ENCODE data around the gene SORL1-AS1.

DNA sequence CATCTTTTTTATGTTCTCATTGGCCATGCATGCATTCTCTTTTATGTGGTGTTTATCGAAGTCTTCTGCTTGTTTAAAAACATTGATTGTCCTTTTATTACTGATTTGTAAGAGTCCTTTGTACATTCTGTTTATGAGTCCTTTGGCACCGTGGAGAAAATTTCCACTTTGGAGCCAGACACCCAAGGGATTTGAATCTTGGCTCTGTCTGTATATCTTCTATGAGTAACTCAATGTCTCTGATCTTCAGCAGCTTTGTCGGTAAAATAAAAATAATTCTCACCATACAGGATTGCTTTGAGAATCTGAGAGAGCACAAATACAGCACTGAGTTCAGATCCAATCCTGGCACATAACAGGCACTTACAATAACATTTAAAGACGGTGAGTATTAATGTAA, 13.4 kb downstream of the SORL1-AS1 start:
- no peak for TF ChIP-seq ZNF384 (IDR thresholded peaks at IDR 0.05)
- TF ChIP-seq, protein P1, sequence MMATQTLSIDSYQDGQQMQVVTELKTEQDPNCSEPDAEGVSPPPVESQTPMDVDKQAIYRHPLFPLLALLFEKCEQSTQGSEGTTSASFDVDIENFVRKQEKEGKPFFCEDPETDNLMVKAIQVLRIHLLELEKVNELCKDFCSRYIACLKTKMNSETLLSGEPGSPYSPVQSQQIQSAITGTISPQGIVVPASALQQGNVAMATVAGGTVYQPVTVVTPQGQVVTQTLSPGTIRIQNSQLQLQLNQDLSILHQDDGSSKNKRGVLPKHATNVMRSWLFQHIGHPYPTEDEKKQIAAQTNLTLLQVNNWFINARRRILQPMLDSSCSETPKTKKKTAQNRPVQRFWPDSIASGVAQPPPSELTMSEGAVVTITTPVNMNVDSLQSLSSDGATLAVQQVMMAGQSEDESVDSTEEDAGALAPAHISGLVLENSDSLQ (IDR thresholded peaks at IDR 0.05): no peak
- TF ChIP-seq ELF4 (IDR thresholded peaks at IDR 0.05): no peak
- no peak for TF ChIP-seq HDGF (IDR thresholded peaks at IDR 0.05; ENCODE audit: borderline replicate concordance)
- no peak for TF ChIP-seq SP1 (IDR thresholded peaks at IDR 0.05)
- TF ChIP-seq BHLHE40 (IDR thresholded peaks at IDR 0.05; ENCODE audit: borderline replicate concordance): no peak
- TF ChIP-seq CTBP1 (IDR thresholded peaks at IDR 0.05; ENCODE audit: borderline replicate concordance): no peak
- no peak for TF ChIP-seq SUZ12 (IDR thresholded peaks at IDR 0.05)
- TF ChIP-seq FOXM1 (IDR thresholded peaks at IDR 0.05; ENCODE audit: borderline replicate concordance): no peak
- no peak for TF ChIP-seq TARDBP (IDR thresholded peaks at IDR 0.05)
- no peak for TF ChIP-seq FOXA1 (IDR thresholded peaks at IDR 0.05)
- TF ChIP-seq NFRKB (IDR thresholded peaks at IDR 0.05): no peak
- TF ChIP-seq FOXK2 (IDR thresholded peaks at IDR 0.05): no peak
- TF ChIP-seq ARNT (IDR thresholded peaks at IDR 0.05): no peak
